Hepatocyte (in vitro differentiated cells): Measurements from ENCODE around the gene PHF11.

Source experiments
- EZH2 ChIP-seq: fragments of 200-600 bp; sonication (generic); IDR thresholded peaks from 2 replicates; pipeline ENCODE4 v1.6.1; 2016; ENCODE audit warnings: antibody characterized with exemption, mild to moderate bottlenecking, borderline replicate concordance
- EZH2phosphoT487 ChIP-seq: fragments of 200-600 bp; sonication (generic); IDR thresholded peaks from one replicate; pipeline ENCODE4 v1.6.1; 2018; ENCODE audit warnings: antibody characterized with exemption, mild to moderate bottlenecking, low read depth, moderate library complexity; ENCODE audit not compliant: unreplicated experiment, severe bottlenecking
- TF ChIP-seq, protein P1 (sequence below): fragments of 200-600 bp; sonication (generic); IDR thresholded peaks from 2 replicates; pipeline ENCODE4 v1.5.1; 2016; ENCODE audit warnings: antibody characterized with exemption, mild to moderate bottlenecking; ENCODE audit not compliant: poor library complexity

DNA sequence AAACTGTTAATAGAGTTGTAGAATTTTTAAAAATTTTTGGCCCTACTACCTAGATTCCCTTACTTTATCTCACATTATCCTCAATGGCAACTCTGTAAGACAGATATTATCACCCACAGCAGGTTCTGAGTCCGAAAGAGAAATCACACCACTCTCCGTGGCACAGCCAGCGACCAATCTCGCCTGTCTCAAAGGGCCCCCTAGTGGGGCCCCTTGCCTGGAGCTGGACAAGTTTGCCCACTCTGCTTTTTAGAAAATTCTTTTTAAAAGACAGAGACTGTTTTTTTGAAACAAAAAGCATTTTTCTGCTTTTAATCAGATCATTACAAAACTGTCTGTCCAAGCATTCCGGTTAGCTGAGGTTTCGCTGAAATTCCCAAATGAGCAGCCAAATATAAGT lies 21.7 kb downstream of the PHF11 start:
- TF ChIP-seq, protein P1, sequence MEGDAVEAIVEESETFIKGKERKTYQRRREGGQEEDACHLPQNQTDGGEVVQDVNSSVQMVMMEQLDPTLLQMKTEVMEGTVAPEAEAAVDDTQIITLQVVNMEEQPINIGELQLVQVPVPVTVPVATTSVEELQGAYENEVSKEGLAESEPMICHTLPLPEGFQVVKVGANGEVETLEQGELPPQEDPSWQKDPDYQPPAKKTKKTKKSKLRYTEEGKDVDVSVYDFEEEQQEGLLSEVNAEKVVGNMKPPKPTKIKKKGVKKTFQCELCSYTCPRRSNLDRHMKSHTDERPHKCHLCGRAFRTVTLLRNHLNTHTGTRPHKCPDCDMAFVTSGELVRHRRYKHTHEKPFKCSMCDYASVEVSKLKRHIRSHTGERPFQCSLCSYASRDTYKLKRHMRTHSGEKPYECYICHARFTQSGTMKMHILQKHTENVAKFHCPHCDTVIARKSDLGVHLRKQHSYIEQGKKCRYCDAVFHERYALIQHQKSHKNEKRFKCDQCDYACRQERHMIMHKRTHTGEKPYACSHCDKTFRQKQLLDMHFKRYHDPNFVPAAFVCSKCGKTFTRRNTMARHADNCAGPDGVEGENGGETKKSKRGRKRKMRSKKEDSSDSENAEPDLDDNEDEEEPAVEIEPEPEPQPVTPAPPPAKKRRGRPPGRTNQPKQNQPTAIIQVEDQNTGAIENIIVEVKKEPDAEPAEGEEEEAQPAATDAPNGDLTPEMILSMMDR, result peak; percentile 39
- TF ChIP-seq EZH2 (no peak), EZH2phosphoT487 (no peak)
